Stimulated activated CD8-positive, alpha-beta memory T cell treated with anti-CD3 and anti-CD28 coated beads, Interleukin-12 subunit alpha, Interleukin-12 subunit beta, amount 100 ng/mL, for 24 hours (primary cell): ENCODE measurements around the gene PRAC2.

Experiments
- DNase-seq: peaks from one replicate; pipeline ENCODE4 v3.0.0-alpha.2; 2020; ENCODE audit errors: extremely low read depth

Gene PRAC2

GRCh38 chr17:48733632-48734328 is 10.8 kb downstream of the PRAC2 start:
- DNase-seq, result no peak

GRCh38 chr17:48734333-48735061 is 11.5 kb downstream of the PRAC2 start:
- no peak for DNase-seq

- no peak for DNase-seq
Measured at GRCh38 chr17:48735062-48735351, 12.0 kb downstream of the PRAC2 start.

GRCh38 chr17:48737330-48738043 is 14.5 kb downstream of the PRAC2 start:
- DNase-seq, result no peak

- no peak for DNase-seq
Measured at GRCh38 chr17:48738424-48738802, 15.4 kb downstream of the PRAC2 start.

- DNase-seq, result no peak
Measured at GRCh38 chr17:48738803-48739526, 16.0 kb downstream of the PRAC2 start.

GRCh38 chr17:48740537-48740936 is 17.6 kb downstream of the PRAC2 start:
- no peak for DNase-seq

GRCh38 chr17:48745381-48746275 is 22.6 kb downstream of the PRAC2 start:
- DNase-seq, result no peak

- no peak for DNase-seq
Measured at GRCh38 chr17:48746916-48747444, 24.0 kb downstream of the PRAC2 start.

GRCh38 chr17:48747445-48748363 is 24.7 kb downstream of the PRAC2 start:
- DNase-seq, result no peak

GRCh38 chr17:48748718-48749566 is 26.0 kb downstream of the PRAC2 start:
- no peak for DNase-seq

GRCh38 chr17:48749621-48750553 is 26.9 kb downstream of the PRAC2 start:
- no peak for DNase-seq

- no peak for DNase-seq
Measured at GRCh38 chr17:48751172-48751571, 28.2 kb downstream of the PRAC2 start.

GRCh38 chr17:48751733-48752398 is 28.9 kb downstream of the PRAC2 start:
- no peak for DNase-seq

- DNase-seq, result no peak
Measured at GRCh38 chr17:48752399-48753288, 29.7 kb downstream of the PRAC2 start.

- DNase-seq, result no peak
Measured at GRCh38 chr17:48753794-48754499, 31.0 kb downstream of the PRAC2 start.
